IgD-negative memory B cell (primary cell): ENCODE data around the gene FANCM. TPM values are rescaled to one million over a fixed set of nuclear protein-coding genes. Genes with fewer than 3 reads are reported as not detected.
"Not testable (repeated sequence)": the region's sequence is repeated elsewhere in the genome, so short reads cannot be mapped to it uniquely, and the experiment has no call there.

ENCODE experiments used
- H3K27ac Mint-ChIP-seq, 3 donors: one replicate each; pipeline ENCODE4 v1.8.0; 2020 to 2022; ENCODE audit warnings: mild to moderate bottlenecking in 3 of 3, mixed read lengths in 3 of 3, moderate library complexity in 1 of 3
- H3K27me3 Mint-ChIP-seq: one replicate; pipeline ENCODE4 v1.8.0; 2021; ENCODE audit warnings: mixed read lengths
- H3K36me3 Mint-ChIP-seq: one replicate; pipeline ENCODE4 v1.8.0; 2020; ENCODE audit warnings: mild to moderate bottlenecking, mixed read lengths
- H3K4me1 Mint-ChIP-seq, 3 donors: one replicate each; pipeline ENCODE4 v1.8.0; 2020 to 2022; ENCODE audit warnings: mixed read lengths in 3 of 3, mild to moderate bottlenecking in 1 of 3
- H3K4me3 Mint-ChIP-seq, 4 donors: one replicate each; pipeline ENCODE4 v1.8.0; 2020 to 2022; ENCODE audit warnings: mild to moderate bottlenecking in 4 of 4, mixed read lengths in 4 of 4, moderate library complexity in 3 of 4
- H3K9me3 Mint-ChIP-seq, 3 donors: one replicate each; pipeline ENCODE4 v1.8.0; 2020 to 2021; ENCODE audit warnings: mixed read lengths in 3 of 3, mild to moderate bottlenecking in 1 of 3
- polyA plus RNA-seq: library from polyadenylated mRNA; unstranded; fragments of 300-500 nt; fragmentation: Illumina TruSeq; gene quantifications from one replicate; pipeline ENCODE4 v1.2.3, GENCODE V29; 2021

FANCM gene
- polyA plus RNA-seq, 1 donor from 2014 or later = 8.0 TPM

GRCh38 chr14:45181329-45181728, 45.6 kb downstream of the FANCM start:
- Mint-ChIP-seq H3K4me1 (no peaks in the 10 kb centered on the region), H3K27me3 (no peaks in the 10 kb centered on the region), H3K27ac (no peak overlapping the region), H3K4me3 (no peak overlapping the region), H3K9me3 (no peaks in the 10 kb centered on the region), H3K36me3 (peaks cover 4% of the 10 kb centered on the region)

DNA sequence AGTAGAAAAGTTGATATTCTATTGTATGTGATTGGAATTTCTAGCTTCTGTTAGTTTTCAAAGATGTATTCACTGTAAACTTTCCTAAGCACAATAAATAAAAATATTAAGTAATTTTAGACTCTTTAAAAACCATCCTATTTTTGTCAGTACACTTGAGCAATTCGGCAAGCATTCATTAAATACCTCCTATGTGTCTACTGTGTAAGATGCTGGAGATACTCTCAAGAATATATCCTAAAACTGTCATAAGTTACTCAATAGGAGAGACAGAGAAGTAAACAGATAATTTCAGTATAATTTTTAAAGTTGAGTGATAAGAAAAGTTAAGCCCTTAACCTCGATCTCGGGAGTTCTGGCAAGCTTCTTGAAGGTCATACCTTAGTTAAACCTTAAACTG, 46.1 kb downstream of the FANCM start:
- no peaks in the 10 kb centered on the region for H3K9me3 Mint-ChIP-seq
- peaks cover 6% of the 10 kb centered on the region for H3K36me3 Mint-ChIP-seq

DNA sequence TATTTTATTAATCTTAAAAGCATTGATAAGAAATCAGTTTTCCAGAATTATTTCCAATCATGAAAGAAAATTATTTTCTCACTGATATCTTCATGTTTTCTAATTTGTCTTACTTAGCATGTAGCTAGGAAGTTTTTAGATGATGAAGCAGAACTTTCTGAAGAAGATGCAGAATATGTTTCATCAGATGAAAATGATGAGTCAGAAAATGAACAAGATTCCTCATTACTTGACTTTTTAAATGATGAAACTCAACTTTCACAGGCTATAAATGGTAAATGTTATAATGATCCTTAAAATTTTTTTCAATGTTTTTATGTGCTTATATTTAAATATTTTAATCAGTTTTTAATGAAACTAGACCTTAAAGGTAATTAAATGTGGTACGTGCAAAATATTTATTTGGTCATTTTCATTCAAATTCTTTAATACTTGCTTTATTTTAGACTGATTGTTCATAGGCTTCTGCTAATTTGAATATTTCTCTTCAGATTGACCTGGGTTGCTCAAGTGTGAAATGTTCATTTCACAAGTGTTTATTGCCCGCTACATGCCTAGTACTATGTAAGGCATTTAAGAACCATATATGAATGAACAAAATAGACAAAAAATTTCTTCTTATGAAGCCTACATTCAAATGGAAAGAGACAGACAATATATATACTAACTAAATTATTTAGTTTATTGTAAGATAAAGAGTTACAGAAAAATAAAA, 49.5 kb downstream of the FANCM start:
- H3K36me3 Mint-ChIP-seq = peaks cover 8% of the 10 kb centered on the region
- H3K4me1 Mint-ChIP-seq = no peaks in the 10 kb centered on the region
- no peaks in the 10 kb centered on the region for H3K9me3 Mint-ChIP-seq
- H3K27me3 Mint-ChIP-seq = no peaks in the 10 kb centered on the region
- no peak overlapping the region for H3K27ac Mint-ChIP-seq
- H3K4me3 Mint-ChIP-seq = no peak overlapping the region

More for the DNA sequence above, 46.1 kb downstream of the FANCM start:
- Mint-ChIP-seq H3K27me3 (no peaks in the 10 kb centered on the region), H3K4me3 (no peak overlapping the region), H3K27ac (no peak overlapping the region), H3K4me1 (no peaks in the 10 kb centered on the region)

- Mint-ChIP-seq H3K27me3 (no peaks in the 10 kb centered on the region), H3K4me1 (peaks cover 0 to 4% (median 0%) of the 10 kb centered on the region in 3 donors), H3K36me3 (peaks cover 2% of the 10 kb centered on the region), H3K9me3 (peaks cover 0 to 2% (median 0%) of the 10 kb centered on the region in 3 donors), H3K4me3 (peak overlapping the region in 1 of 4 donors; percentile 10), H3K27ac (peak overlapping the region in 1 of 3 donors; percentile 83)
These were observed 59.2 kb downstream of the FANCM start for GRCh38 chr14:45194964-45195363.

- Mint-ChIP-seq H3K27me3 (no peaks in the 10 kb centered on the region), H3K9me3 (no peaks in the 10 kb centered on the region), H3K27ac (no peak overlapping the region), H3K36me3 (peaks cover 2% of the 10 kb centered on the region), H3K4me3 (no peak overlapping the region), H3K4me1 (peaks cover 0 to 4% (median 0%) of the 10 kb centered on the region in 3 donors)
These were observed 62.8 kb downstream of the FANCM start for GRCh38 chr14:45198551-45198950.

GRCh38 chr14:45199230-45199629, 63.5 kb downstream of the FANCM start:
- no peak overlapping the region for H3K27ac Mint-ChIP-seq
- H3K4me1 Mint-ChIP-seq = peaks cover 0 to 4% (median 0%) of the 10 kb centered on the region in 3 donors
- peaks cover 2% of the 10 kb centered on the region for H3K36me3 Mint-ChIP-seq

GRCh38 chr14:45201905-45202304, 66.2 kb downstream of the FANCM start:
- Mint-ChIP-seq H3K4me1 (no peaks in the 10 kb centered on the region), H3K36me3 (peaks cover 4% of the 10 kb centered on the region), H3K4me3 (no peak overlapping the region), H3K27ac (peak overlapping the region in 1 of 3 donors; percentile 47), H3K27me3 (no peaks in the 10 kb centered on the region), H3K9me3 (no peaks in the 10 kb centered on the region)

More at GRCh38 chr14:45199230-45199629, 63.5 kb downstream of the FANCM start:
- Mint-ChIP-seq H3K9me3 (no peaks in the 10 kb centered on the region), H3K27me3 (no peaks in the 10 kb centered on the region), H3K4me3 (no peak overlapping the region)

- H3K27me3 Mint-ChIP-seq = no peaks in the 10 kb centered on the region
- peaks cover 2% of the 10 kb centered on the region for H3K36me3 Mint-ChIP-seq
- no peak overlapping the region for H3K4me3 Mint-ChIP-seq
- H3K4me1 Mint-ChIP-seq = no peaks in the 10 kb centered on the region
- H3K27ac Mint-ChIP-seq = peak overlapping the region in 1 of 3 donors; percentile 10
- H3K9me3 Mint-ChIP-seq = no peaks in the 10 kb centered on the region
These were observed 68.5 kb downstream of the FANCM start for GRCh38 chr14:45204241-45204640.

- Mint-ChIP-seq H3K27ac (no peak overlapping the region), H3K36me3 (peaks cover 5% of the 10 kb centered on the region), H3K27me3 (no peaks in the 10 kb centered on the region), H3K4me3 (no peak overlapping the region), H3K4me1 (no peaks in the 10 kb centered on the region), H3K9me3 (no peaks in the 10 kb centered on the region)
These were observed 74.4 kb downstream of the FANCM start for GRCh38 chr14:45210159-45210558.

- no peaks in the 10 kb centered on the region for H3K9me3 Mint-ChIP-seq
- H3K4me3 Mint-ChIP-seq = no peak overlapping the region
- peaks cover 5% of the 10 kb centered on the region for H3K36me3 Mint-ChIP-seq
- H3K4me1 Mint-ChIP-seq = no peaks in the 10 kb centered on the region
- no peaks in the 10 kb centered on the region for H3K27me3 Mint-ChIP-seq
- H3K27ac Mint-ChIP-seq = peak overlapping the region in 1 of 3 donors; percentile 28
These were observed 75.6 kb downstream of the FANCM start for GRCh38 chr14:45211295-45211694.

DNA sequence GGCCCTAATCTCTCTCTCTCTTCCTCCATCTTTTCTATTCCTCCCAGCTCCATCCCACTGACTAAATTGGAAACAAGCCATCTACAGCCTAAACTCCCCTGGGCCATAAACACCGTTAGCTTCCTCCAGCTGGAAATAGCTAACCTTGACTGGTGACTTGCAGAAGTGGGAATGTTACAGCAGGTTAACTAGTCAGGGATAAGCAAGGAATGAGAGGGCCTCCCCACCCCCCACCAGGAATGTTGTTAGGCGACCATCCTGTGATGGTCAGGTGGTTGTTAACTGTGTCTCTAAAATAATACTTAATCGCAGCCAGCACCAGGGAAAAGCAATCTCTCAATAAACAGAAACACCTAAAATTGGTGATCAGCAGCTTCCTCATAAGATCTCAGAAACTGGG, 76.5 kb downstream of the FANCM start:
- H3K36me3 Mint-ChIP-seq = peaks cover 3% of the 10 kb centered on the region
- H3K27ac Mint-ChIP-seq = no peak overlapping the region
- no peaks in the 10 kb centered on the region for H3K27me3 Mint-ChIP-seq
- no peak overlapping the region for H3K4me3 Mint-ChIP-seq
- no peaks in the 10 kb centered on the region for H3K9me3 Mint-ChIP-seq
- H3K4me1 Mint-ChIP-seq = no peaks in the 10 kb centered on the region

DNA sequence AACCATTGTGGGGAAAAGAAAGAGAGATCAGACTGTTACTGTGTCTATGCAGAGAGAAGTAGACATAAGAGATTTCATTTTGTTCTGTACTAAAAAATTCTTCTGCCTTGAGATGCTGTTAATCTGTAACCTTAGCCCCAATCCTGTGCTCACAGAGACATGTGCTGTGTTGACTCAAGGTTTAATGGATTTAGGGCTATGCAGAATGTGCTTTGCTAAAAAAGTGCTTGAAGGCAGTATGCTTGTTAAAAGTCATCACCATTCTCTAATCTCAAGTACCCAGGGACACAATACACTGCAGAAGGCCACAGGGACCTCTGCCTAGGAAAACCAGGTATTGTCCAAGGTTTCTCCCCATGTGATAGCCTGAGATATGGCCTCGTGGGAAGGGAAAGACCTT, 78.0 kb downstream of the FANCM start:
- not testable (repeated sequence) for H3K9me3 Mint-ChIP-seq, H3K27me3 Mint-ChIP-seq, H3K4me1 Mint-ChIP-seq, H3K36me3 Mint-ChIP-seq, H3K4me3 Mint-ChIP-seq, H3K27ac Mint-ChIP-seq

DNA sequence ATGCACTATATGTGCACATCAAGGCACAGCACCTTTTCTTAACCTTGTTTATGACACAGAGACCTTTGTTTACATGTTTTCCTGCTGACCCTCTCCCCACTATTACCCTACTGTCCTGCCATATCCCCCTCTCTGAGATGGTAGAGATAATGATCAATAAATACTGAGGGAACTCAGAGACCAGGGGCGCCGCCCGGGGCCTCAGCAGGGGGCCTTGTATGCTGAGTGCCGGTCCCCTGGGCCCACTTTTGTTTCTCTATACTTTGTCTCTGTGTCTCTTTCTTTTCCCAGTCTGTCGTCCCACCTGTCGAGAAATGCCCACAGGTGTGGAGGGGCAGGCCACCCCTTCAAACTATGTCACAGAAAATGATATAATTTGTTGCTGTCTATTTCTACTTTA, 78.6 kb downstream of the FANCM start:
- H3K27me3 Mint-ChIP-seq, H3K4me1 Mint-ChIP-seq, H3K9me3 Mint-ChIP-seq, H3K36me3 Mint-ChIP-seq, H3K4me3 Mint-ChIP-seq, H3K27ac Mint-ChIP-seq: not testable (repeated sequence)

DNA sequence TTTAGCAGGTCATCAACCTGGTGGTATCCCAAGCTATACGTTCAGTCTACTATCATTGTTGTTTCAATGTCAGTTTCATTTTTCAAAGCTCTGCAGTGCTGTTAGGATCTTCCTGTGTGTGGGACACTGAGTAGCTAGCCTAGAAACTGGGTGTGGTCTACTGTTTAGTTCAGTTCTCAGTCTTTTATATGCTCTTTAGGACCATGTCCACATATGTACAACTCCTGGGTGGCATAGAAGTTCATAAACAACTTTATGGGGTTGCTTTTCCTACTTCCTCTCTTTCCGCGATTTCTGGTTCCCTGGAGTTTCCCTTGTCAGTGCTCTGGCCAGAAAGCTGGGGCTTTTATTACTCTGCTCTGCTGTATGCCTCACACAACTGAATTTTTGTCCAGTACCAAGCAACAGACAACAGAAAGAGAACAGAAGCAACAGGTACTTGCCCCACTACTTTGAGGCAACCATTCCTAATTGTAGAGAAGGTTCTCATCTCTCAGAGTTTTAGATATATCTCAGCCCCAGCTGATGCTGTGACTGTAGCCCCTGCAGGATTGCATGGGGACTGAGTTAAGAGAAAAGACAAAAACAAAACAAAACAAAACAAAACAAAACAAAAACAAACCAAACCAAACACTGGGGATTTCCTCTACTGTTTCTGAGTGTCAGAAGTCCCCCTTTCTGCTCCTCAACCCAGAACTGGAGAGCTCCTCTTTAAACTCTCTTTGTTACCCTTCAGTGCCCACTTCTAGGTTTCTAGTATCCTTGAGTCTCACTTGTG, 86.9 kb downstream of the FANCM start:
- peaks cover 11% of the 10 kb centered on the region for H3K36me3 Mint-ChIP-seq
- peaks cover 3 to 11% (median 6%) of the 10 kb centered on the region in 3 donors for H3K4me1 Mint-ChIP-seq
- no peaks in the 10 kb centered on the region for H3K27me3 Mint-ChIP-seq
- H3K27ac Mint-ChIP-seq = no peak overlapping the region
- H3K4me3 Mint-ChIP-seq = no peak overlapping the region
- no peaks in the 10 kb centered on the region for H3K9me3 Mint-ChIP-seq

DNA sequence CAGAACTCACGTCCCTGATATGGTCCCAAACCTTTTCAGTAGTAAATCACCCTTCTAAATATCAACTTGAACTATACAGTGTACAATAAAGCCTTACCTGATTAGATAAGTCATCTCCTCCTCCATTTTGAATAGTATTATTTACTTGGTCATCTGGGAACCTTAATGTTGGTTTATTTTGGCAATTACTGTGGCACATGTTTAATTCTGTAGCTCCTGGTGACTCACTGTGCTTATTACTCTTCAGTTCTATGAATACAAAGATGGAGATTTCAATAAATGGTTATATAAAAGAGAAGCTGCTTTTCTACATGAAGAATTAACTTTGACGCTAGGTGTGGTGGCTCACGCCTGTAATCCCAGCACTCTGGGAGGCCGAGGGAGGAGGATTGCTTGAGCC, 91.8 kb downstream of the FANCM start:
- H3K9me3 Mint-ChIP-seq = no peaks in the 10 kb centered on the region
- H3K36me3 Mint-ChIP-seq = peaks cover 11% of the 10 kb centered on the region
- peaks cover 3 to 11% (median 10%) of the 10 kb centered on the region in 3 donors for H3K4me1 Mint-ChIP-seq
- no peaks in the 10 kb centered on the region for H3K27me3 Mint-ChIP-seq
- H3K4me3 Mint-ChIP-seq = no peak overlapping the region
- no peak overlapping the region for H3K27ac Mint-ChIP-seq

DNA sequence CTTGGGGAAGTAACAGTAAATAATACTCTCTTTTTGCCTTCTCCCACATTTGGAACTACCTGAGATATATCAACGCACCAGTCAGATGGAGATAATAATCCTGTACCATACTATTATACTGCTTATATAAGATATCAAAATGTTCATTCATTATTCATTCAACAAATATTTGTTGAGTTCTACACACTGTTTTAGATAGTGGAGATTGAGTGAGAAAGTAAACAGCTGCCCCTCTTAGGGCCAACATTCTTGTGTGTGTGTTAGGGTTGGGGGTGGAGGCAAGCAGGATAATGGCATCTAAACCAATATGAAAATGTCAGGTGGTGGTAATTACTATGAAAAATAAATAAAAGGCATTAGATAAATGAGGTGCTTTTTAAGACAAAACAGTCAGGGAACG, 103.3 kb downstream of the FANCM start:
- Mint-ChIP-seq H3K36me3 (peaks cover 5% of the 10 kb centered on the region), H3K27me3 (no peaks in the 10 kb centered on the region), H3K9me3 (no peaks in the 10 kb centered on the region), H3K27ac (no peak overlapping the region), H3K4me1 (peaks cover 8 to 16% (median 16%) of the 10 kb centered on the region in 3 donors), H3K4me3 (no peak overlapping the region)
